ENCODE results near the gene ZNF214.
A peak's percentile ranks its signal among the peaks of the same experiment; 100 is the strongest.

The ZNF214 gene

GRCh38 chr11:7020183-7020917 lies at the start of gene ZNF214, which contains the start of gene NLRP14:
Gene ZNF214, minus strand, starts transcription at chr11:7020346. Its CDS starts 17,511 bp downstream, at chr11:7002835.
Gene NLRP14, plus strand, starts transcription at chr11:7020479. Its CDS starts 18,108 bp downstream, at chr11:7038587.
- H3K4me3 ChIP-seq (ENCODE audit: insufficient read length, low read depth), result peak within 1 kb of the TSS; percentile 80
- no peaks in the 10 kb centered on the region for H3K4me1 ChIP-seq (ENCODE audit: insufficient read depth, insufficient read length)
- TF ChIP-seq SUZ12 (IDR thresholded peaks at IDR 0.05; ENCODE audit: extremely low read depth, insufficient read depth, insufficient read length) (no peak), ZNF274 (IDR thresholded peaks at IDR 0.05; ENCODE audit: low read depth, low read length) (no peak), YY1 (IDR thresholded peaks at IDR 0.05; ENCODE audit: insufficient read depth, insufficient read length) (peak; percentile 40)
- peaks cover 10% of the 10 kb centered on the region for H3K27me3 ChIP-seq (ENCODE audit: insufficient read depth, insufficient read length)
- no peaks in the 10 kb centered on the region for H3K36me3 ChIP-seq (ENCODE audit: insufficient read depth, insufficient read length, low read length)
- H3K9me3 ChIP-seq (ENCODE audit: insufficient read depth, low read length), result peaks cover 8% of the 10 kb centered on the region; the same call in 1 of the 2 replicates
- H3K9ac ChIP-seq (ENCODE audit: insufficient read length, low read depth), result peak within 1 kb of the TSS; percentile 85
- peak; percentile 94 for DNase-seq (ENCODE audit: low read depth, low spot score)

- TF ChIP-seq YY1 (IDR thresholded peaks at IDR 0.05; ENCODE audit: insufficient read depth, insufficient read length), result no peak
- TF ChIP-seq ZNF274 (IDR thresholded peaks at IDR 0.05; ENCODE audit: low read depth, low read length), result no peak
- TF ChIP-seq SUZ12 (IDR thresholded peaks at IDR 0.05; ENCODE audit: extremely low read depth, insufficient read depth, insufficient read length), result no peak
- Histone ChIP-seq H3K4me3 (ENCODE audit: insufficient read length, low read depth) (no peak overlapping the region), H3K9ac (ENCODE audit: insufficient read length, low read depth) (no peak overlapping the region), H3K4me1 (ENCODE audit: insufficient read depth, insufficient read length) (no peaks in the 10 kb centered on the region), H3K9me3 (ENCODE audit: insufficient read depth, low read length) (no peaks in the 10 kb centered on the region), H3K27me3 (ENCODE audit: insufficient read depth, insufficient read length) (no peaks in the 10 kb centered on the region), H3K36me3 (ENCODE audit: insufficient read depth, insufficient read length, low read length) (no peaks in the 10 kb centered on the region)
- DNase-seq (ENCODE audit: low read depth, low spot score), result no peak
Measured at GRCh38 chr11:7062534-7062933, 42.4 kb upstream of the ZNF214 start.

- Histone ChIP-seq H3K27me3 (ENCODE audit: insufficient read depth, insufficient read length) (no peaks in the 10 kb centered on the region), H3K9ac (ENCODE audit: insufficient read length, low read depth) (no peak overlapping the region), H3K9me3 (ENCODE audit: insufficient read depth, low read length) (no peaks in the 10 kb centered on the region), H3K36me3 (ENCODE audit: insufficient read depth, insufficient read length, low read length) (no peaks in the 10 kb centered on the region), H3K4me3 (ENCODE audit: insufficient read length, low read depth) (no peak overlapping the region), H3K4me1 (ENCODE audit: insufficient read depth, insufficient read length) (no peaks in the 10 kb centered on the region)
- no peak for DNase-seq (ENCODE audit: low read depth, low spot score)
- TF ChIP-seq ZNF274 (IDR thresholded peaks at IDR 0.05; ENCODE audit: low read depth, low read length) (no peak), SUZ12 (IDR thresholded peaks at IDR 0.05; ENCODE audit: extremely low read depth, insufficient read depth, insufficient read length) (no peak), YY1 (IDR thresholded peaks at IDR 0.05; ENCODE audit: insufficient read depth, insufficient read length) (no peak)
Measured at GRCh38 chr11:7060868-7061267, 40.7 kb upstream of the ZNF214 start.

- Histone ChIP-seq H3K9ac (ENCODE audit: insufficient read length, low read depth) (no peak overlapping the region), H3K4me1 (ENCODE audit: insufficient read depth, insufficient read length) (no peaks in the 10 kb centered on the region), H3K9me3 (ENCODE audit: insufficient read depth, low read length) (no peaks in the 10 kb centered on the region), H3K27me3 (ENCODE audit: insufficient read depth, insufficient read length) (no peaks in the 10 kb centered on the region), H3K36me3 (ENCODE audit: insufficient read depth, insufficient read length, low read length) (no peaks in the 10 kb centered on the region), H3K4me3 (ENCODE audit: insufficient read length, low read depth) (no peak overlapping the region)
- DNase-seq (ENCODE audit: low read depth, low spot score), result no peak
- TF ChIP-seq SUZ12 (IDR thresholded peaks at IDR 0.05; ENCODE audit: extremely low read depth, insufficient read depth, insufficient read length), result no peak
- no peak for TF ChIP-seq ZNF274 (IDR thresholded peaks at IDR 0.05; ENCODE audit: low read depth, low read length)
- TF ChIP-seq YY1 (IDR thresholded peaks at IDR 0.05; ENCODE audit: insufficient read depth, insufficient read length), result no peak
Measured at GRCh38 chr11:7057641-7058040, 37.5 kb upstream of the ZNF214 start.

- H3K4me1 ChIP-seq (ENCODE audit: insufficient read depth, insufficient read length), result no peaks in the 10 kb centered on the region
- no peak for TF ChIP-seq SUZ12 (IDR thresholded peaks at IDR 0.05; ENCODE audit: extremely low read depth, insufficient read depth, insufficient read length)
- TF ChIP-seq ZNF274 (IDR thresholded peaks at IDR 0.05; ENCODE audit: low read depth, low read length), result no peak
- TF ChIP-seq YY1 (IDR thresholded peaks at IDR 0.05; ENCODE audit: insufficient read depth, insufficient read length), result no peak
- no peak for DNase-seq (ENCODE audit: low read depth, low spot score)
- no peak overlapping the region for H3K4me3 ChIP-seq (ENCODE audit: insufficient read length, low read depth)
- H3K9ac ChIP-seq (ENCODE audit: insufficient read length, low read depth), result no peak overlapping the region
- no peaks in the 10 kb centered on the region for H3K27me3 ChIP-seq (ENCODE audit: insufficient read depth, insufficient read length)
- H3K9me3 ChIP-seq (ENCODE audit: insufficient read depth, low read length), result no peaks in the 10 kb centered on the region
- no peaks in the 10 kb centered on the region for H3K36me3 ChIP-seq (ENCODE audit: insufficient read depth, insufficient read length, low read length)
Measured at GRCh38 chr11:7056828-7057513, 36.8 kb upstream of the ZNF214 start.

- Histone ChIP-seq H3K27me3 (ENCODE audit: insufficient read depth, insufficient read length) (no peaks in the 10 kb centered on the region), H3K4me3 (ENCODE audit: insufficient read length, low read depth) (no peak overlapping the region), H3K36me3 (ENCODE audit: insufficient read depth, insufficient read length, low read length) (no peaks in the 10 kb centered on the region), H3K9me3 (ENCODE audit: insufficient read depth, low read length) (no peaks in the 10 kb centered on the region), H3K4me1 (ENCODE audit: insufficient read depth, insufficient read length) (no peaks in the 10 kb centered on the region), H3K9ac (ENCODE audit: insufficient read length, low read depth) (no peak overlapping the region)
- DNase-seq (ENCODE audit: low read depth, low spot score), result no peak
- TF ChIP-seq ZNF274 (IDR thresholded peaks at IDR 0.05; ENCODE audit: low read depth, low read length) (no peak), YY1 (IDR thresholded peaks at IDR 0.05; ENCODE audit: insufficient read depth, insufficient read length) (no peak)
Measured at GRCh38 chr11:7050191-7050590, 30.0 kb upstream of the ZNF214 start.

GRCh38 chr11:7046474-7047175 lies 26.5 kb upstream of the ZNF214 start:
- Histone ChIP-seq H3K9me3 (ENCODE audit: insufficient read depth, low read length) (no peaks in the 10 kb centered on the region), H3K27me3 (ENCODE audit: insufficient read depth, insufficient read length) (no peaks in the 10 kb centered on the region), H3K36me3 (ENCODE audit: insufficient read depth, insufficient read length, low read length) (no peaks in the 10 kb centered on the region), H3K4me1 (ENCODE audit: insufficient read depth, insufficient read length) (no peaks in the 10 kb centered on the region), H3K4me3 (ENCODE audit: insufficient read length, low read depth) (no peak overlapping the region), H3K9ac (ENCODE audit: insufficient read length, low read depth) (no peak overlapping the region)
- TF ChIP-seq SUZ12 (IDR thresholded peaks at IDR 0.05; ENCODE audit: extremely low read depth, insufficient read depth, insufficient read length) (no peak), YY1 (IDR thresholded peaks at IDR 0.05; ENCODE audit: insufficient read depth, insufficient read length) (no peak), ZNF274 (IDR thresholded peaks at IDR 0.05; ENCODE audit: low read depth, low read length) (no peak)
- no peak for DNase-seq (ENCODE audit: low read depth, low spot score)

All from NT2/D1 (cell line).